ENCODE results near the gene MYO1F.
"Not testable (repeated sequence)": the region's sequence is repeated elsewhere in the genome, so short reads cannot be mapped to it uniquely, and the experiment has no call there.

MYO1F gene

GRCh38 chr19:8577741-8578140 is 499 bp upstream of the MYO1F start:
- Histone ChIP-seq H4K20me1 (ENCODE audit: insufficient read depth, low read length) (no peaks in the 10 kb centered on the region), H3K9me2 (ENCODE audit: low read depth, low read length) (no peaks in the 10 kb centered on the region), H3K4me2 (ENCODE audit: low read length) (no peak overlapping the region), H3F3A (ENCODE audit: insufficient read depth, low read length) (no peaks in the 10 kb centered on the region), H3K4me3 (ENCODE audit: low read depth, low read length, poor library complexity, severe bottlenecking) (no peak overlapping the region), H3K4me1 (ENCODE audit: insufficient read depth, low read length, severe bottlenecking) (no peaks in the 10 kb centered on the region), H3K27me3 (ENCODE audit: insufficient read depth, low read length) (peaks cover 4% of the 10 kb centered on the region; the same call in 1 of the 2 replicates), H3K9me3 (ENCODE audit: low read length) (no peaks in the 10 kb centered on the region), H3K79me2 (ENCODE audit: insufficient read depth, low read length) (no peaks in the 10 kb centered on the region), H2AFZ (ENCODE audit: low read length) (no peak overlapping the region), H3K9ac (ENCODE audit: low read length) (no peak overlapping the region), H3K27ac (ENCODE audit: low read depth, low read length, poor library complexity, severe bottlenecking) (no peak overlapping the region), H3K36me3 (ENCODE audit: insufficient read depth, low read length) (no peaks in the 10 kb centered on the region)
- TF ChIP-seq EZH2 (IDR thresholded peaks at IDR 0.05; ENCODE audit: borderline replicate concordance, low read length), result no peak
- TF ChIP-seq CTCF (IDR thresholded peaks at IDR 0.05; ENCODE audit: low read length), result no peak

GRCh38 chr19:8576273-8576993 is 809 bp downstream of the MYO1F start:
- Histone ChIP-seq H3K27ac (ENCODE audit: low read depth, low read length, poor library complexity, severe bottlenecking) (no peak overlapping the region), H3K36me3 (ENCODE audit: insufficient read depth, low read length) (no peaks in the 10 kb centered on the region), H3K27me3 (ENCODE audit: insufficient read depth, low read length) (peaks cover 4% of the 10 kb centered on the region; the same call in 1 of the 2 replicates), H3K79me2 (ENCODE audit: insufficient read depth, low read length) (no peaks in the 10 kb centered on the region), H3K9ac (ENCODE audit: low read length) (no peak overlapping the region), H3F3A (ENCODE audit: insufficient read depth, low read length) (no peaks in the 10 kb centered on the region), H3K4me1 (ENCODE audit: insufficient read depth, low read length, severe bottlenecking) (no peaks in the 10 kb centered on the region), H3K9me3 (ENCODE audit: low read length) (no peaks in the 10 kb centered on the region), H2AFZ (ENCODE audit: low read length) (no peak overlapping the region), H3K4me3 (ENCODE audit: low read depth, low read length, poor library complexity, severe bottlenecking) (no peak overlapping the region), H3K9me2 (ENCODE audit: low read depth, low read length) (no peaks in the 10 kb centered on the region), H3K4me2 (ENCODE audit: low read length) (no peak overlapping the region), H4K20me1 (ENCODE audit: insufficient read depth, low read length) (no peaks in the 10 kb centered on the region)
- TF ChIP-seq CTCF (IDR thresholded peaks at IDR 0.05; ENCODE audit: low read length) (no peak), EZH2 (IDR thresholded peaks at IDR 0.05; ENCODE audit: borderline replicate concordance, low read length) (no peak)

GRCh38 chr19:8575467-8575997 is 1.7 kb downstream of the MYO1F start:
- no peak overlapping the region for H3K27ac ChIP-seq (ENCODE audit: low read depth, low read length, poor library complexity, severe bottlenecking)
- no peaks in the 10 kb centered on the region for H3F3A ChIP-seq (ENCODE audit: insufficient read depth, low read length)
- H3K79me2 ChIP-seq (ENCODE audit: insufficient read depth, low read length), result no peaks in the 10 kb centered on the region
- no peak overlapping the region for H3K4me2 ChIP-seq (ENCODE audit: low read length)
- no peaks in the 10 kb centered on the region for H3K36me3 ChIP-seq (ENCODE audit: insufficient read depth, low read length)
- H4K20me1 ChIP-seq (ENCODE audit: insufficient read depth, low read length), result no peaks in the 10 kb centered on the region
- no peaks in the 10 kb centered on the region for H3K4me1 ChIP-seq (ENCODE audit: insufficient read depth, low read length, severe bottlenecking)
- no peak overlapping the region for H3K9ac ChIP-seq (ENCODE audit: low read length)
- no peaks in the 10 kb centered on the region for H3K9me2 ChIP-seq (ENCODE audit: low read depth, low read length)
- H2AFZ ChIP-seq (ENCODE audit: low read length), result no peak overlapping the region
- H3K27me3 ChIP-seq (ENCODE audit: insufficient read depth, low read length), result peaks cover 4% of the 10 kb centered on the region; the same call in 1 of the 2 replicates
- H3K4me3 ChIP-seq (ENCODE audit: low read depth, low read length, poor library complexity, severe bottlenecking), result no peak overlapping the region
- no peaks in the 10 kb centered on the region for H3K9me3 ChIP-seq (ENCODE audit: low read length)
- TF ChIP-seq CTCF (IDR thresholded peaks at IDR 0.05; ENCODE audit: low read length) (no peak), EZH2 (IDR thresholded peaks at IDR 0.05; ENCODE audit: borderline replicate concordance, low read length) (no peak)

- not testable (repeated sequence) for H3K27ac ChIP-seq (ENCODE audit: low read depth, low read length, poor library complexity, severe bottlenecking); H3K9ac ChIP-seq (ENCODE audit: low read length); H3K4me3 ChIP-seq (ENCODE audit: low read depth, low read length, poor library complexity, severe bottlenecking); H3K36me3 ChIP-seq (ENCODE audit: insufficient read depth, low read length); H2AFZ ChIP-seq (ENCODE audit: low read length); H3K27me3 ChIP-seq (ENCODE audit: insufficient read depth, low read length); H4K20me1 ChIP-seq (ENCODE audit: insufficient read depth, low read length); H3F3A ChIP-seq (ENCODE audit: insufficient read depth, low read length); H3K9me3 ChIP-seq (ENCODE audit: low read length); H3K9me2 ChIP-seq (ENCODE audit: low read depth, low read length); H3K79me2 ChIP-seq (ENCODE audit: insufficient read depth, low read length); H3K4me2 ChIP-seq (ENCODE audit: low read length); H3K4me1 ChIP-seq (ENCODE audit: insufficient read depth, low read length, severe bottlenecking)
Observed at GRCh38 chr19:8574619-8574922, 2.7 kb downstream of the MYO1F start.

All from OCI-LY1 (cell line).